ENCODE data around the gene FARP2.
"Not testable (repeated sequence)": the region's sequence is repeated elsewhere in the genome, so short reads cannot be mapped to it uniquely, and the experiment has no call there.

FARP2 gene

GRCh38 chr2:241389697-241390096, 33.6 kb downstream of the FARP2 start:
- no peak overlapping the region for H3K4me3 ChIP-seq (ENCODE audit: low read depth, low read length)
- TF ChIP-seq, protein P1, sequence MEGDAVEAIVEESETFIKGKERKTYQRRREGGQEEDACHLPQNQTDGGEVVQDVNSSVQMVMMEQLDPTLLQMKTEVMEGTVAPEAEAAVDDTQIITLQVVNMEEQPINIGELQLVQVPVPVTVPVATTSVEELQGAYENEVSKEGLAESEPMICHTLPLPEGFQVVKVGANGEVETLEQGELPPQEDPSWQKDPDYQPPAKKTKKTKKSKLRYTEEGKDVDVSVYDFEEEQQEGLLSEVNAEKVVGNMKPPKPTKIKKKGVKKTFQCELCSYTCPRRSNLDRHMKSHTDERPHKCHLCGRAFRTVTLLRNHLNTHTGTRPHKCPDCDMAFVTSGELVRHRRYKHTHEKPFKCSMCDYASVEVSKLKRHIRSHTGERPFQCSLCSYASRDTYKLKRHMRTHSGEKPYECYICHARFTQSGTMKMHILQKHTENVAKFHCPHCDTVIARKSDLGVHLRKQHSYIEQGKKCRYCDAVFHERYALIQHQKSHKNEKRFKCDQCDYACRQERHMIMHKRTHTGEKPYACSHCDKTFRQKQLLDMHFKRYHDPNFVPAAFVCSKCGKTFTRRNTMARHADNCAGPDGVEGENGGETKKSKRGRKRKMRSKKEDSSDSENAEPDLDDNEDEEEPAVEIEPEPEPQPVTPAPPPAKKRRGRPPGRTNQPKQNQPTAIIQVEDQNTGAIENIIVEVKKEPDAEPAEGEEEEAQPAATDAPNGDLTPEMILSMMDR (IDR thresholded peaks at IDR 0.05; ENCODE audit: control insufficient read depth, extremely low read depth, insufficient read depth) = no peak
- no peak for DNase-seq (ENCODE audit: low read depth)

- no peak overlapping the region for H3K4me3 ChIP-seq (ENCODE audit: low read depth, low read length)
- no peak for DNase-seq (ENCODE audit: low read depth)
- TF ChIP-seq, protein P1 (IDR thresholded peaks at IDR 0.05; ENCODE audit: control insufficient read depth, extremely low read depth, insufficient read depth) = no peak
Observed at GRCh38 chr2:241390301-241391206, 34.5 kb downstream of the FARP2 start.

DNA sequence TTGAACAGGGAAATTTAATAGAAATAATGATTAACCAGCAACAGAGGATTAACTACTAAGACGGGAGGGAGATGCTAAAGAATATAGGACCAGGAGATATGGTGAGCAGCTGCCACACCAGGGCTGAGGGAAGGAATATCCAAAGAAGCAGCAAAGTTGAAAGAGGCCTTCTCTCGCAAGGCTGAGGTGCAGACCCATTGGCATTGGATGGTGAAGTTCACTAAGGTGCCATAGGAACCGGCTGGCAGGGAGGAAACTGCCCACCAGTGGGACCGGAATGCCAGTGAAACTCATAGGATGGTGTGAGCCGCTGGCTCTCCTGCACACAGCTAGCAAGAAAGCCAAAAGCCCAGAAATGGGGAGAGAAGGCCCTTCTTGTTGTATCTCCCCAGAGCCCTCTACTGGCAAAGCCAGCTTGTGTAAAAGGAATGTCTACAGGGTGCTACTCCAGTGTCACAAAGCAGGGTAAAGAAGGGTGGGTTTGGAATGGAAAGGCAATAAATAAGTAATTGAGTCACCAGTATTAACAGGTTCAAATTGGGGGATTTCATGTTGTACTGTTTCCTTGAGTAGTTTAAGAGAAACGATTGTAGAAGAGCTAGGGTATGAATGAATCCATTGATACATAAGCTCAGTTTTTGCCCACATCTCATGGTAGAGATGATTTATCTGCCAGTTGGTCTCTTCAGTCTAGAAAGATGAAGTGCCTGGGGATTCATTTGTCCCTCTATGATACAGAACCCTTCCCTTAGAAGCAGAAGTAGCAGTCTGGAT, 36.0 kb downstream of the FARP2 start:
- TF ChIP-seq, protein P1 (IDR thresholded peaks at IDR 0.05; ENCODE audit: control insufficient read depth, extremely low read depth, insufficient read depth) = peak; percentile 28; the same call in 1 of the 2 replicates
- no peak for DNase-seq (ENCODE audit: low read depth)
- no peak overlapping the region for H3K4me3 ChIP-seq (ENCODE audit: low read depth, low read length)

DNA sequence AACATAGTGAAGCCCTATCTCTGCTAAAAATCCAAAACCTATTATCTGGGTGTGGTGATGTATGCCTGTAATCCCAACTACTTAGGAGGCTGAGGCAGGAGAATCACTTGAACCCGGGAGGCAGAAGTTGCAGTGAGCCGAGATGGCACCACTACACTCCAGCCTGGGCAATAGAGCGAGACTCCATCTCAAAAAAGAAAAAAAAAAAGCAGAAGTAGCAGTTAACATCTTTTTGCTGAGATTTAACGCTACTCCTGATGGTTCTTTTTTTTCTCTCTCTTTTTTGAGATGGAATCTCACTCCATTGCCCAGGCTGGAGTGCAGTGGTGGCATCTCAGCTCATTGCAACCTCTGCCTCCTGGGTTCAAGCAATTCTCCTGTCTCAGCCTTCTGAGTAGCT, 36.7 kb downstream of the FARP2 start:
- not testable (repeated sequence) for H3K4me3 ChIP-seq (ENCODE audit: low read depth, low read length); DNase-seq (ENCODE audit: low read depth)

- H3K4me3 ChIP-seq (ENCODE audit: low read depth, low read length) = no peak overlapping the region
- TF ChIP-seq, protein P1 (IDR thresholded peaks at IDR 0.05; ENCODE audit: control insufficient read depth, extremely low read depth, insufficient read depth) = no peak
- no peak for DNase-seq (ENCODE audit: low read depth)
Observed at GRCh38 chr2:241393524-241394196, 37.6 kb downstream of the FARP2 start.

DNA sequence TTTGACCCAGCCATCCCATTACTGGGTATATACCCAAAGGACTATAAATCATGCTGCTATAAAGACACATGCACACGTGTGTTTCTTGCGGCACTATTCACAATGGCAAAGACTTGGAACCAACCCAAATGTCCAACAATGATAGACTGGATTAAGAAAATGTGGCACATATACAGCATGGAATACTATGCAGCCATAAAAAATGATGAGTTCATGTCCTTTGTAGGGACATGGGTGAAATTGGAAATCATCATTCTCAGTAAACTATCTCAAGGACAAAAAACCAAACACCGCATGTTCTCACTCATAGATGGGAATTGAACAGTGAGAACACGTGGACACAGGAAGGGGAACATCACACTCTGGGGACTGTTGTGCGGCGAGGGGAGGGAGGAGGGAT, 40.7 kb downstream of the FARP2 start:
- H3K4me3 ChIP-seq (ENCODE audit: low read depth, low read length); DNase-seq (ENCODE audit: low read depth): not testable (repeated sequence)

DNA sequence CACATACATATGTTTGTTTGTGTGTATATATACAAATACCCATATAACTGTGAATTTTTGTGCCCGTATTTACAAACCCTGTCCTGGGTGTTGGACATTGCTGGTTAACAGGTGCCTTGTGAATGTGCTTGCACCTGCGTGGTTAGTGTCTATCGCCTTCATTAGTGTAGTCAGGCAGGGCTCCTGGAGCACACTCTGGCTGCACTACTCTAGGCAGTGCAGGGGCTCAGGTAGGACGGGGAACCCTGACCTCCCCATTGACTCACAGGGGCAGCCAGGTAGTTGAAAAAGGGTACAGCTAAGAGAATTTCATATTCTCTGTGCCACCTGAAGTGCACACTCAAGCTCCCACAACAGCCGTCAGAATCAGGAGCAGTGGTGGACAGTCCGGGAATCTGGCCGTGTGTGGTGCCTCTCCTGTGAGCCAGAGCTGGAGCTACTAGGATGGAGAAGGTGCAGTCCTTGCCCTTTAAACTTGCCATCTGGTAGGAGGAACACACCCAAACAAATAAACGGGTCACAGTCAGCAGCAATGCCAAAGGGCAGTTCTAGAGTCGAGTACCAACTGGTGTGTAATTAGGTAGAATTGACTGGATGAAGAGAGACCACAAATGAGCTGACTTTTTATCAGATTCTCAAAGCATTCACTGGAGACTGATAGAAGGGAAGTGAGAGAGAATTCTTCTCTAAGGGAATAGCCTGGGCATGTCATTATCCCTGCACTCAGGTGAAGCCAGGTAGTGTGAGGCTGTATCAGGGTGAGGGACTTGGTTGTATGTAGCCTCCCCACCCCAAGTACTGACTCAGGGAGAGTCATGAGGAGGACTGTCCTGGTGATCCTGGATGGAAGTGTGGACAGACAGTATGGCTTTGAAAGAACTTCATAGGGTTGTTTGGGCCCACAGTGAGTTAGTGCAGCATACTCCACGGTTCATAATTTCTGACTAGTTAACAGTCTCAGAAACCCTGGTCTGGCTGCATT, 44.1 kb downstream of the FARP2 start:
- TF ChIP-seq, protein P1 (IDR thresholded peaks at IDR 0.05; ENCODE audit: control insufficient read depth, extremely low read depth, insufficient read depth) = no peak
- no peak for DNase-seq (ENCODE audit: low read depth)
- H3K4me3 ChIP-seq (ENCODE audit: low read depth, low read length) = no peak overlapping the region

All from LNCaP clone FGC (cell line).